GM12878 (cell line): ENCODE results near the gene OR51G2.

Experiments
- CBX5 ChIP-seq: sonication (generic); IDR thresholded peaks from 2 replicates; pipeline ENCODE4 v1.6.1; 2016; ENCODE audit warnings: low read depth, moderate library complexity, mild to moderate bottlenecking, inconsistent platforms
- CEBPB ChIP-seq, 2 experiments: fragments of 150-350 bp in 1 of 2; IDR thresholded peaks; 2 replicates each; pipeline ENCODE4 v1.6.1; 2012 to 2014; ENCODE audit warnings: low read depth in 2 of 2, low read length in 2 of 2, borderline replicate concordance in 1 of 2, inconsistent platforms in 1 of 2
- CTCF ChIP-seq, 3 experiments: IDR thresholded peaks in 2 of 3; conservative IDR thresholded peaks in 1 of 3; 2 replicates each; pipeline ENCODE4 v1.5.1; 2011; ENCODE audit warnings: low read depth in 3 of 3, low read length in 3 of 3, mild to moderate bottlenecking in 3 of 3, control low read depth in 2 of 3, moderate library complexity in 2 of 3, inconsistent platforms in 1 of 3, mixed read lengths in 1 of 3; ENCODE audit not compliant: control insufficient read depth in 2 of 3, insufficient read depth in 1 of 3; ENCODE audit errors: extremely low read depth in 1 of 3
- E2F4 ChIP-seq: IDR thresholded peaks from 2 replicates; pipeline ENCODE4 v1.6.1; 2012; ENCODE audit warnings: low read depth, low read length, improper control_type of control experiment
- ESRRA ChIP-seq: IDR thresholded peaks from 2 replicates; pipeline ENCODE4 v1.6.1; 2012; ENCODE audit warnings: mild to moderate bottlenecking, low read length, improper control_type of control experiment
- EZH2 ChIP-seq: IDR thresholded peaks from 2 replicates; pipeline ENCODE4 v1.6.1; 2012; ENCODE audit warnings: low read depth, mild to moderate bottlenecking, control low read depth, inconsistent platforms, low read length, borderline replicate concordance; ENCODE audit not compliant: control insufficient read depth
- MLLT1 ChIP-seq: fragments of 450-650 bp; IDR thresholded peaks from 2 replicates; pipeline ENCODE4 v1.6.1; 2016; ENCODE audit warnings: mild to moderate bottlenecking
- MYC ChIP-seq: IDR thresholded peaks from 2 replicates; pipeline ENCODE4 v1.6.1; 2011; ENCODE audit warnings: mild to moderate bottlenecking, low read length, moderate library complexity, inconsistent platforms; ENCODE audit not compliant: insufficient read depth, insufficient replicate concordance, insufficient read length, severe bottlenecking
- NBN ChIP-seq: fragments of 450-650 bp; IDR thresholded peaks from 2 replicates; pipeline ENCODE4 v1.6.1; 2016
- NFIC ChIP-seq: IDR thresholded peaks from 2 replicates; pipeline ENCODE4 v1.6.1; 2012; ENCODE audit warnings: low read depth, mild to moderate bottlenecking, inconsistent platforms, low read length, moderate library complexity
- PBX3 ChIP-seq: IDR thresholded peaks from 2 replicates; pipeline ENCODE4 v1.6.1; 2011; ENCODE audit warnings: mild to moderate bottlenecking, low read depth, low read length, moderate library complexity; ENCODE audit not compliant: insufficient replicate concordance
- STAT3 ChIP-seq: IDR thresholded peaks from 2 replicates; pipeline ENCODE4 v1.6.1; 2011; ENCODE audit warnings: low read depth, low read length, improper control_type of control experiment
- ZSCAN29 ChIP-seq: fragments of 450-650 bp; IDR thresholded peaks from 2 replicates; pipeline ENCODE4 v1.6.1; 2017; ENCODE audit warnings: mild to moderate bottlenecking, moderate library complexity
- TF ChIP-seq, protein P1 (sequence below): fragments of 450-650 bp; IDR thresholded peaks from 2 replicates; pipeline ENCODE4 v1.6.1; 2016; ENCODE audit warnings: mild to moderate bottlenecking, moderate library complexity, borderline replicate concordance

GRCh38 chr11:4936745-4937144 lies 17.6 kb upstream of the OR51G2 start:
- TF ChIP-seq CTCF (IDR thresholded peaks at IDR 0.05 in 2 of 3, conservative IDR thresholded peaks at IDR 0.05 in 1 of 3; ENCODE audit: control insufficient read depth in 2 of 3, extremely low read depth in 1 of 3, insufficient read depth in 1 of 3, low read depth in 3 of 3, low read length in 3 of 3) (no peak), NFIC (no peak), PBX3 (no peak), NBN (no peak), ESRRA (no peak), CBX5 (no peak), EZH2 (no peak), STAT3 (no peak), MLLT1 (no peak), CEBPB (IDR thresholded peaks at IDR 0.05; ENCODE audit: borderline replicate concordance in 1 of 2, low read depth in 2 of 2, low read length in 2 of 2) (no peak), MYC (no peak), ZSCAN29 (no peak), E2F4 (no peak)
- TF ChIP-seq, protein P1, sequence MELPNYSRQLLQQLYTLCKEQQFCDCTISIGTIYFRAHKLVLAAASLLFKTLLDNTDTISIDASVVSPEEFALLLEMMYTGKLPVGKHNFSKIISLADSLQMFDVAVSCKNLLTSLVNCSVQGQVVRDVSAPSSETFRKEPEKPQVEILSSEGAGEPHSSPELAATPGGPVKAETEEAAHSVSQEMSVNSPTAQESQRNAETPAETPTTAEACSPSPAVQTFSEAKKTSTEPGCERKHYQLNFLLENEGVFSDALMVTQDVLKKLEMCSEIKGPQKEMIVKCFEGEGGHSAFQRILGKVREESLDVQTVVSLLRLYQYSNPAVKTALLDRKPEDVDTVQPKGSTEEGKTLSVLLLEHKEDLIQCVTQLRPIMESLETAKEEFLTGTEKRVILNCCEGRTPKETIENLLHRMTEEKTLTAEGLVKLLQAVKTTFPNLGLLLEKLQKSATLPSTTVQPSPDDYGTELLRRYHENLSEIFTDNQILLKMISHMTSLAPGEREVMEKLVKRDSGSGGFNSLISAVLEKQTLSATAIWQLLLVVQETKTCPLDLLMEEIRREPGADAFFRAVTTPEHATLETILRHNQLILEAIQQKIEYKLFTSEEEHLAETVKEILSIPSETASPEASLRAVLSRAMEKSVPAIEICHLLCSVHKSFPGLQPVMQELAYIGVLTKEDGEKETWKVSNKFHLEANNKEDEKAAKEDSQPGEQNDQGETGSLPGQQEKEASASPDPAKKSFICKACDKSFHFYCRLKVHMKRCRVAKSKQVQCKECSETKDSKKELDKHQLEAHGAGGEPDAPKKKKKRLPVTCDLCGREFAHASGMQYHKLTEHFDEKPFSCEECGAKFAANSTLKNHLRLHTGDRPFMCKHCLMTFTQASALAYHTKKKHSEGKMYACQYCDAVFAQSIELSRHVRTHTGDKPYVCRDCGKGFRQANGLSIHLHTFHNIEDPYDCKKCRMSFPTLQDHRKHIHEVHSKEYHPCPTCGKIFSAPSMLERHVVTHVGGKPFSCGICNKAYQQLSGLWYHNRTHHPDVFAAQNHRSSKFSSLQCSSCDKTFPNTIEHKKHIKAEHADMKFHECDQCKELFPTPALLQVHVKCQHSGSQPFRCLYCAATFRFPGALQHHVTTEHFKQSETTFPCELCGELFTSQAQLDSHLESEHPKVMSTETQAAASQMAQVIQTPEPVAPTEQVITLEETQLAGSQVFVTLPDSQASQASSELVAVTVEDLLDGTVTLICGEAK, result no peak
